Glutamatergic neuron (in vitro differentiated cells): ENCODE measurements around the gene CALN1. TPM values are rescaled to one million over a fixed set of nuclear protein-coding genes. Genes with fewer than 3 reads are reported as not detected.

Experiments used
- DNase-seq: peaks from one replicate; pipeline ENCODE4 v3.0.0; 2022
- H3K27ac Mint-ChIP-seq: one replicate; pipeline ENCODE4 v1.8.0; 2020; ENCODE audit warnings: mild to moderate bottlenecking, mixed read lengths, inconsistent platforms; ENCODE audit not compliant: unreplicated experiment
- H3K27me3 Mint-ChIP-seq: one replicate; pipeline ENCODE4 v1.8.0; 2020; ENCODE audit warnings: mild to moderate bottlenecking, moderate library complexity, mixed read lengths, inconsistent platforms; ENCODE audit not compliant: unreplicated experiment
- H3K36me3 Mint-ChIP-seq: one replicate; pipeline ENCODE4 v1.8.0; 2020; ENCODE audit warnings: mild to moderate bottlenecking, mixed read lengths, inconsistent platforms; ENCODE audit not compliant: unreplicated experiment
- H3K4me1 Mint-ChIP-seq: one replicate; pipeline ENCODE4 v1.8.0; 2020; ENCODE audit warnings: mild to moderate bottlenecking, low read depth, mixed read lengths, inconsistent platforms; ENCODE audit not compliant: unreplicated experiment
- H3K4me3 Mint-ChIP-seq: one replicate; pipeline ENCODE4 v1.8.0; 2020; ENCODE audit warnings: mild to moderate bottlenecking, mixed read lengths, inconsistent platforms; ENCODE audit not compliant: unreplicated experiment
- H3K9me3 Mint-ChIP-seq: one replicate; pipeline ENCODE4 v1.8.0; 2020; ENCODE audit warnings: mild to moderate bottlenecking, moderate library complexity, mixed read lengths, inconsistent platforms; ENCODE audit not compliant: unreplicated experiment
- total RNA-seq: library from RNA; stranded (reverse); fragmentation: NEBNext Ultra II Directional; extraction: Animal tissue kit (Norgen Biotek cat#: 25700); gene quantifications from one replicate; pipeline ENCODE4 v1.2.1, GENCODE V29; 2021; ENCODE audit not compliant: unreplicated experiment
- TF ChIP-seq, protein P1 (sequence below): fragments of 200-600 bp; sonication (generic); IDR thresholded peaks from one replicate; pipeline ENCODE4 v1.5.0; 2021; ENCODE audit not compliant: partially characterized antibody, unreplicated experiment

The CALN1 gene
- total RNA-seq, 1 donor from 2014 or later = 3.5 TPM

DNA sequence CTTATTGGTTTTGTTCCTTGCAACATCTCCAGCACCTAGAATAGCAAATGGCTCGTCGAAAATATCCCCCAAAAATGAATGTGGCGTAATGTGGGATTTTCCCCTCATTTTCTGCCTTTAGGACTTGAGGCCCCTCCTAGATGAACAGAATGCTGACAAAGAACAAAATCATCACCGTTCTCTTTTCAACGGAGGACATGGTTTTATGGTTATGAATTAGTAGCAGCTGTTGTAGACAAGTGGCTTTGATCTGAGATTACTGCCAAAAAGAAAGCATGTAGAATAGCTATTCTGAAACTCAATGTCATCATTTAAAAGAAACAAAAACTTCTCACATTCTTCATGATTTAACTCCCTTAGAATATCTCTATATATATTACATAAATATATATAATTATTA is 17.2 kb upstream of the CALN1 start:
- H3K4me1 Mint-ChIP-seq = peaks cover 21% of the 10 kb centered on the region

DNA sequence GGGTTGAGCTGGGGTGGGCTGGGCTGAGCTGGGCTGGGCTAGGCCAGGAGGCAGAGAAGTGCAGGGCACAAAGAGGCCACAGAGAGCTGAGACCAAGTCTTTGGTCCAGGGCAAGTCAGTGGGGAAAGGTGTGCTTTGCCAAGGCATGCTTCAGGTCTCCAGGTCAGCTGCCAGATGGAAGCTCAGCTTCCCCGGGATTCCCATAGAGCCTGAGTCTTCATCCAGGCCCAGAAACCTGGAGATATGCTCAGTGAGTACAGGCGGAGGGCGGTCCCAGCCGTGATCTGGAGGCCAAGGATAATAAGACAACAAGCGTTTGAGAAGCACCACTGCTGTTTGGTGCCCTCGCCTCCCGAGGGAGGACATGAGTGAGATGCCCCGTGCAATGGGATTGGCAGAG is 4.7 kb upstream of the CALN1 start:
- H3K4me1 Mint-ChIP-seq = no peaks in the 10 kb centered on the region
- no peak for DNase-seq
- H3K36me3 Mint-ChIP-seq = peaks cover 5% of the 10 kb centered on the region
- H3K4me3 Mint-ChIP-seq = no peak overlapping the region
- TF ChIP-seq, protein P1, sequence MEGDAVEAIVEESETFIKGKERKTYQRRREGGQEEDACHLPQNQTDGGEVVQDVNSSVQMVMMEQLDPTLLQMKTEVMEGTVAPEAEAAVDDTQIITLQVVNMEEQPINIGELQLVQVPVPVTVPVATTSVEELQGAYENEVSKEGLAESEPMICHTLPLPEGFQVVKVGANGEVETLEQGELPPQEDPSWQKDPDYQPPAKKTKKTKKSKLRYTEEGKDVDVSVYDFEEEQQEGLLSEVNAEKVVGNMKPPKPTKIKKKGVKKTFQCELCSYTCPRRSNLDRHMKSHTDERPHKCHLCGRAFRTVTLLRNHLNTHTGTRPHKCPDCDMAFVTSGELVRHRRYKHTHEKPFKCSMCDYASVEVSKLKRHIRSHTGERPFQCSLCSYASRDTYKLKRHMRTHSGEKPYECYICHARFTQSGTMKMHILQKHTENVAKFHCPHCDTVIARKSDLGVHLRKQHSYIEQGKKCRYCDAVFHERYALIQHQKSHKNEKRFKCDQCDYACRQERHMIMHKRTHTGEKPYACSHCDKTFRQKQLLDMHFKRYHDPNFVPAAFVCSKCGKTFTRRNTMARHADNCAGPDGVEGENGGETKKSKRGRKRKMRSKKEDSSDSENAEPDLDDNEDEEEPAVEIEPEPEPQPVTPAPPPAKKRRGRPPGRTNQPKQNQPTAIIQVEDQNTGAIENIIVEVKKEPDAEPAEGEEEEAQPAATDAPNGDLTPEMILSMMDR = no peak
- H3K27ac Mint-ChIP-seq = no peak overlapping the region
- peaks cover 3% of the 10 kb centered on the region for H3K27me3 Mint-ChIP-seq
- H3K9me3 Mint-ChIP-seq = peaks cover 6% of the 10 kb centered on the region

More for the DNA sequence above, 17.2 kb upstream of the CALN1 start:
- H3K9me3 Mint-ChIP-seq = peaks cover 3% of the 10 kb centered on the region
- H3K27ac Mint-ChIP-seq = no peak overlapping the region
- no peaks in the 10 kb centered on the region for H3K27me3 Mint-ChIP-seq
- TF ChIP-seq, protein P1 = no peak
- DNase-seq = no peak
- no peak overlapping the region for H3K4me3 Mint-ChIP-seq
- H3K36me3 Mint-ChIP-seq = peaks cover 5% of the 10 kb centered on the region

DNA sequence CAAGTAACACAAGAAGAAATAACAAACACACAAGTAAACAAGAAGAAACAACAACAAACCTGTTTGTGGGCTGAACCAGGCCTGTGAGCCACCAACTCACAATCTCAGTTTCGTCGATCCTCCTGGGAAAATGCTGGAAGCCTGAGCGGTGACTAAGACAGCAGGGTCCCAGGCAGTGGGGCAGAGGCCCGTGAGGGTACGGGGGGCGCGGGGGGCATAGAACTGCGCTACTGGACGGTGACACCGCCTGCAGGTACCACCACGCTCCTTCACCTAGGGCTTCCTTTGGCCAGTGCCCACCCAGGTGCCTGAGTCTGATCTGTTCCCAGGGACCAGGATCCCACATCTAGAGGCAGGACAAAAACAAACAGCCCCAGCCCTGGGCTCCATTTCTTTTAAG is 3.4 kb upstream of the CALN1 start:
- peaks cover 3% of the 10 kb centered on the region for H3K4me1 Mint-ChIP-seq
- H3K9me3 Mint-ChIP-seq = peaks cover 2% of the 10 kb centered on the region
- H3K36me3 Mint-ChIP-seq = no peaks in the 10 kb centered on the region
- H3K27ac Mint-ChIP-seq = no peak overlapping the region
- no peak for DNase-seq
- TF ChIP-seq, protein P1 = no peak
- H3K27me3 Mint-ChIP-seq = peaks cover 3% of the 10 kb centered on the region
- no peak overlapping the region for H3K4me3 Mint-ChIP-seq

DNA sequence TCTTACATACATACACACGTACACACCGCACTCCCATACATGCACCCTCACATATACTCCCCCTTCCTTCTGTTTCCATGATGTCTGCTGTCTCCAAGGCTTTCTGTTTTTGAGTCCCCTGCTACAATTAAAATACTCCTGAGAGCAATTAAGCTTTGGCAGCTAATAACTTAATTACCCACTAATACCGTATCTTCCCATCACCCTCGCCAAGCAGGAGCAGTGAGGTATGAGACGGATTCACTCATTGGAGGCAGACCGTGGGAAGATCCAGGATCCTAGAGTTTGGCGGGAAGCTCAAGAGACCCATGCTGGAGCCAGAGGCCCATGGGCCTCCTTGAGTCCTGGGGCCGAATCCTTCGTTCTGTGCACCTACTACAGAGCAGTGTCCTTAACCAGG is 1.7 kb upstream of the CALN1 start:
- H3K36me3 Mint-ChIP-seq = no peaks in the 10 kb centered on the region
- H3K4me3 Mint-ChIP-seq = no peak overlapping the region
- TF ChIP-seq, protein P1 = no peak
- H3K27me3 Mint-ChIP-seq = no peaks in the 10 kb centered on the region
- peaks cover 16% of the 10 kb centered on the region for H3K4me1 Mint-ChIP-seq
- DNase-seq = no peak
- peaks cover 2% of the 10 kb centered on the region for H3K9me3 Mint-ChIP-seq
- H3K27ac Mint-ChIP-seq = no peak overlapping the region

DNA sequence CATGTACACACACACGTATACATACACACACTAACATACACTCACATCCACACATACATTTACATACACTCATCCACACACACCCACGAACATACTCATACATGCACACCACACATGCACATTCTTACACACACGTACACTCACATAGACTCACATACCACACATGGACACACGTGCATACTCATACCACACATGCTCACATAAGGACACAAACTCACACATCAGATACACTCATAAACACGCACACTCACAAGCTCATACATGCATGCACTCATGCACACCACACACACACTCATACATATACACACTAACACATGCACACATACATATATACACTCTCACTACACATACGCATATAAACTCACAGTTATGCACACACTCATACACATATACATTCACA is 1.2 kb upstream of the CALN1 start:
- peaks cover 2% of the 10 kb centered on the region for H3K9me3 Mint-ChIP-seq
- TF ChIP-seq, protein P1 = no peak
- DNase-seq = no peak
- H3K27me3 Mint-ChIP-seq = no peaks in the 10 kb centered on the region
- peaks cover 16% of the 10 kb centered on the region for H3K4me1 Mint-ChIP-seq
- no peak overlapping the region for H3K27ac Mint-ChIP-seq
- no peak overlapping the region for H3K4me3 Mint-ChIP-seq
- H3K36me3 Mint-ChIP-seq = no peaks in the 10 kb centered on the region
